DOHH2 (cell line): Measurements from ENCODE around the gene ICOSLG.
"Not testable (repeated sequence)": the region's sequence is repeated elsewhere in the genome, so short reads cannot be mapped to it uniquely, and the experiment has no call there.

Source experiments
- H3F3A ChIP-seq: fragments of 200-600 bp; sonication (generic), shearing (Covaris generic); 2 replicates; pipeline ENCODE4 v1.6.0; 2016; ENCODE audit warnings: antibody characterized with exemption, mild to moderate bottlenecking; ENCODE audit not compliant: control insufficient read depth, insufficient read depth
- H3K27ac ChIP-seq: fragments of 200-600 bp; sonication (generic); 2 replicates; pipeline ENCODE4 v1.5.1; 2014; ENCODE audit warnings: low read depth, mild to moderate bottlenecking, low read length, moderate library complexity
- H3K27me3 ChIP-seq: fragments of 200-600 bp; sonication (generic); 2 replicates; pipeline ENCODE4 v1.6.1; 2014; ENCODE audit warnings: mild to moderate bottlenecking, low read length, mixed read lengths; ENCODE audit not compliant: control insufficient read depth
- H3K36me3 ChIP-seq: fragments of 200-600 bp; sonication (generic); 2 replicates; pipeline ENCODE4 v1.6.1; 2014; ENCODE audit warnings: mild to moderate bottlenecking, low read length, moderate library complexity, mixed read lengths; ENCODE audit not compliant: control insufficient read depth
- H3K4me1 ChIP-seq: fragments of 200-600 bp; sonication (generic); 2 replicates; pipeline ENCODE4 v1.6.1; 2014; ENCODE audit warnings: mild to moderate bottlenecking, low read length, mixed read lengths; ENCODE audit not compliant: control insufficient read depth
- H3K4me2 ChIP-seq: fragments of 200-600 bp; sonication (generic); 2 replicates; pipeline ENCODE4 v1.6.0; 2014; ENCODE audit warnings: mild to moderate bottlenecking, low read length, moderate library complexity
- H3K4me3 ChIP-seq: fragments of 200-600 bp; sonication (generic); 2 replicates; pipeline ENCODE4 v1.5.1; 2014; ENCODE audit warnings: mild to moderate bottlenecking, low read length, mixed read lengths
- H3K79me2 ChIP-seq: fragments of 200-600 bp; sonication (generic); 2 replicates; pipeline ENCODE4 v1.6.1; 2014; ENCODE audit warnings: mild to moderate bottlenecking, low read length, mixed read lengths; ENCODE audit not compliant: control insufficient read depth
- H3K9me2 ChIP-seq: fragments of 200-600 bp; sonication (generic); replicated peaks from 2 replicates; pipeline ENCODE4 v1.6.1; 2014; ENCODE audit warnings: mild to moderate bottlenecking, low read length, mixed read lengths; ENCODE audit not compliant: control insufficient read depth
- H3K9me3 ChIP-seq: fragments of 200-600 bp; sonication (generic); 2 replicates; pipeline ENCODE4 v1.6.1; 2014; ENCODE audit warnings: antibody characterized with exemption, low read length, mixed read lengths; ENCODE audit not compliant: control insufficient read depth, insufficient read depth
- H4K20me1 ChIP-seq: fragments of 200-600 bp; sonication (generic); 2 replicates; pipeline ENCODE4 v1.6.0; 2014; ENCODE audit warnings: low read depth, mild to moderate bottlenecking, antibody characterized with exemption, low read length, moderate library complexity; ENCODE audit not compliant: control insufficient read depth, insufficient read depth
- EZH2phosphoT487 ChIP-seq: fragments of 200-600 bp; sonication (generic); IDR thresholded peaks from 2 replicates; pipeline ENCODE4 v1.6.1; 2017; ENCODE audit warnings: borderline replicate concordance, mild to moderate bottlenecking, antibody characterized with exemption, low read length, moderate library complexity, mixed read lengths
- TF ChIP-seq, protein P1 (sequence below): fragments of 200-600 bp; sonication (generic); IDR thresholded peaks from one replicate; pipeline ENCODE4 v1.5.1; 2014; ENCODE audit warnings: antibody characterized with exemption, mild to moderate bottlenecking, low read depth, low read length; ENCODE audit not compliant: poor library complexity, severe bottlenecking

Gene ICOSLG, protein sequence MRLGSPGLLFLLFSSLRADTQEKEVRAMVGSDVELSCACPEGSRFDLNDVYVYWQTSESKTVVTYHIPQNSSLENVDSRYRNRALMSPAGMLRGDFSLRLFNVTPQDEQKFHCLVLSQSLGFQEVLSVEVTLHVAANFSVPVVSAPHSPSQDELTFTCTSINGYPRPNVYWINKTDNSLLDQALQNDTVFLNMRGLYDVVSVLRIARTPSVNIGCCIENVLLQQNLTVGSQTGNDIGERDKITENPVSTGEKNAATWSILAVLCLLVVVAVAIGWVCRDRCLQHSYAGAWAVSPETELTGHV

DNA sequence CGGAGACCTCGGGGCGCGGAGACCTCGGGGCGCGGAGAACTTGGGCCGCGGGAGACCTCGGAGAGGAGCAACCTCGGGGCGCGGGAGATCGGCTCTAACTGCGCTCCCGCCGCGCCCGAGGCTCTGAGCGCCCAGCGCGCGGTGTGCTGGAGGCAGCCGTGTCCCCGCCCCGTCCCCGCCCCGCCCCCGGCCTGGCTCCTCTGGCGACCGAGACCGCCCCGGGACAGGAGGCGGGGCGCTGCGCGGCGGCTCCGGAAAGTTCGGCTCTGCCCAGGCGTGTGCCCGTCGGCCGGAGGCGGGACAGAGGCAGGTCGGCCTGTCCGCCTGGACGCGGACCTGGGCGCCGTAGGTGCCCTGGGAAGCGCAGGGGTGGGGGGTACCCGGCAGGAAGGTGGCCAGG, at the start of gene ICOSLG:
Gene ICOSLG, minus strand, starts transcription at position 102 of the 400 bp plus-strand sequence. CDS start 126 bp downstream, outside the sequence.
- not testable (repeated sequence) for H3K4me2 ChIP-seq, H3K4me3 ChIP-seq, H3K27ac ChIP-seq, H3K36me3 ChIP-seq, H3K27me3 ChIP-seq, H3K79me2 ChIP-seq, H3K9me3 ChIP-seq, H4K20me1 ChIP-seq, H3F3A ChIP-seq, H3K4me1 ChIP-seq, H3K9me2 ChIP-seq

DNA sequence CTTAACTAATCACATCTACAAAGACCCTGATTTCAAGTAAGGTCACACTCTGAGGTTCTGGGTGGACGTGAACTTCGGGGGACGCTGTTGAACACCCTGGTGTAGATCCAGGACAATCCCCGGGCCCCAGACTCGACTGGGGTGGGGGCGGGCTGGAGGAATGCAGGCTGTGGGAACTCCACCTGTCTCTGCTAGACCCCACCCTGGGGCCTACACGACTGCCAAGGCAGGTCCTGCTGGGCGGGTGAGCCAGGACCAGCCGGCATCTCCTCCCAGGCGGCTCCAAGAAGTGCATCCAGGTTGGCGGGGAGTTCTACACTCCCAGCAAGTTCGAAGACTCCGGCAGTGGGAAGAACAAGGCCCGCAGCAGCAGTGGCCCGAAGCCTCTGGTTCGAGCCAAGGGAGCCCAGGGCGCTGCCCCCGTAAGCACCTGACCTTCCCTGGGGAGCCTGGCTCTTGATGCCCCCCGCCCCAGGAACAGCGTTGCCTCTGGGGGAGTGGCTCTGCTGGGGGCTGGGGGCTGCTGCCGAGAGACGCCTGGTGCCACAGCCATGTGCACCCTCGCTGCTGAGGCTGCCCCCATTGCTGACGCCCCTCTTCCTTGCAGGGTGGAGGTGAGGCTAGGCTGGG, 48.8 kb upstream of the ICOSLG start:
- Histone ChIP-seq H3K36me3 (no peaks in the 10 kb centered on the region), H3K27me3 (peaks cover 18% of the 10 kb centered on the region), H3K4me1 (peaks cover 4% of the 10 kb centered on the region), H3F3A (no peaks in the 10 kb centered on the region), H4K20me1 (no peaks in the 10 kb centered on the region), H3K4me2 (no peak overlapping the region), H3K9me2 (no peaks in the 10 kb centered on the region), H3K4me3 (no peak overlapping the region), H3K27ac (no peak overlapping the region), H3K79me2 (no peaks in the 10 kb centered on the region), H3K9me3 (no peaks in the 10 kb centered on the region)
- TF ChIP-seq, protein P1, sequence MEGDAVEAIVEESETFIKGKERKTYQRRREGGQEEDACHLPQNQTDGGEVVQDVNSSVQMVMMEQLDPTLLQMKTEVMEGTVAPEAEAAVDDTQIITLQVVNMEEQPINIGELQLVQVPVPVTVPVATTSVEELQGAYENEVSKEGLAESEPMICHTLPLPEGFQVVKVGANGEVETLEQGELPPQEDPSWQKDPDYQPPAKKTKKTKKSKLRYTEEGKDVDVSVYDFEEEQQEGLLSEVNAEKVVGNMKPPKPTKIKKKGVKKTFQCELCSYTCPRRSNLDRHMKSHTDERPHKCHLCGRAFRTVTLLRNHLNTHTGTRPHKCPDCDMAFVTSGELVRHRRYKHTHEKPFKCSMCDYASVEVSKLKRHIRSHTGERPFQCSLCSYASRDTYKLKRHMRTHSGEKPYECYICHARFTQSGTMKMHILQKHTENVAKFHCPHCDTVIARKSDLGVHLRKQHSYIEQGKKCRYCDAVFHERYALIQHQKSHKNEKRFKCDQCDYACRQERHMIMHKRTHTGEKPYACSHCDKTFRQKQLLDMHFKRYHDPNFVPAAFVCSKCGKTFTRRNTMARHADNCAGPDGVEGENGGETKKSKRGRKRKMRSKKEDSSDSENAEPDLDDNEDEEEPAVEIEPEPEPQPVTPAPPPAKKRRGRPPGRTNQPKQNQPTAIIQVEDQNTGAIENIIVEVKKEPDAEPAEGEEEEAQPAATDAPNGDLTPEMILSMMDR, result no peak
- TF ChIP-seq EZH2phosphoT487, result no peak

DNA sequence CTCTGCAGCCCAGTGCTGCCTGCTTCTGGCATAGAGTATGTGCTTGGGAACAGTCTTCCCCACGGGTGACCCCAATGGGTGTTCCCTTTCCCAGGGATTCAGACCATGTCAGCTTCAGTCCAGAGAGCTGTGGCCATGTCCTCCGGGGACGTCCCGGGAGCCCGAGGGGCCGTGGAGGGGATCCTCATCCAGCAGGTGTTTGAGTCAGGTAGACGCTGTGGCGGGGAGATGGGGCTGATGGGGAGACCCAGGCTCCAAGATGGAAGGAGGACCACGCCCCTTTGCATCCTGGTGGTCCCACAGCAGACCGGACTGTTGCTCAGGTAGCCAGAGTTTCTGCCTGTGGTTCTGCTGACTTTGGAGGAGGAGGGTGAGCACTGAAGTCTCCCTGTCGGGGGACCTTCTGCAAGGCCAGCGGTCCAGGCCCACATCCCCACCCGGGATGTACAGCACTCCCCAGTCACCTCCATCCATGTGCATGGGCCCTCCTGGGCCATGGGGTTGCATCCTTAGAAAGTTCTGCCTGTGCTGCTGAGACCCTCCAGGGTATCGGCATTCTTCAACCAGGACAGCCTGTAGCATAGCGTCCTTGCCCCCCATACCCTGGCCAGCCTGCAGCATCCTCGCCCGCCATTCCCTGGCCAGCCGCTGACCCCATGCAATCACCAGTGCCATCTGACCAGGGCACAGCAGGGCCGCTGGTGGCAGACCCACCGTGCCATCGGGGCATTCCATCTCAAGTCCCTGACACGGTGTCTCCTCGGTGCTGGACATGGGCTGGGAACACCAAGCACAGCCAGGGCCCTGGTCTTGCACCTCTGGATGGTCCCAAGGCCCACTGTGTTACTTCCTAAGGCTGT, 47.7 kb upstream of the ICOSLG start:
- no peaks in the 10 kb centered on the region for H4K20me1 ChIP-seq
- TF ChIP-seq, protein P1, result no peak
- no peak for TF ChIP-seq EZH2phosphoT487
- no peak overlapping the region for H3K4me2 ChIP-seq

More for the DNA sequence above, 47.7 kb upstream of the ICOSLG start:
- H3K9me2 ChIP-seq, result no peaks in the 10 kb centered on the region
- no peaks in the 10 kb centered on the region for H3K79me2 ChIP-seq
- no peak overlapping the region for H3K4me3 ChIP-seq
- peaks cover 24% of the 10 kb centered on the region for H3K27me3 ChIP-seq
- no peaks in the 10 kb centered on the region; the same call in 1 of the 2 replicates for H3K4me1 ChIP-seq
- H3F3A ChIP-seq, result no peaks in the 10 kb centered on the region
- no peak overlapping the region for H3K27ac ChIP-seq
- no peaks in the 10 kb centered on the region for H3K9me3 ChIP-seq
- H3K36me3 ChIP-seq, result no peaks in the 10 kb centered on the region
